ENCODE measurements around the gene CCSER1. TPM values are rescaled to one million over a fixed set of nuclear protein-coding genes. Genes with fewer than 3 reads are reported as not detected.

Gene CCSER1
- polyA plus RNA-seq, 3 donors, result 0.09 to 0.75 (median 0.13) TPM

DNA sequence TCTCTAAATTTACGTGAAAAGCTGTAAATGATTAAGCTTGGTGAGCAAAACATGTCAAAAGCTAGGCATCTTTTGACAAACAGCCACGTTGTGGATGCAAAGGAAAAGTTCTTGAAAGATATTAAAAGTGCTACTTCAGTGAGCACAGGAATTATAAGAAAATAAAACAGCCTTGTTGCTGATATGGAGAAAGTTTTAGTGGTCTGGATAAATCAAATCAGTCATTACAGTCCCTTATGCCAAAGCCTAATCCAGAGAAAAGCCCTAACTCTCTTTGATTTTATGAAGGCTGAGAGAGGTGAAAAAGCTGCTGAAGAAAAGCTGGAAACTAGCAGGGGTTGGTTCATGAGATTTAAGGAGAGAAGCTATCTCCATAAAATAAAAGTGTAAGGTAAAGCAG lies 487.2 kb downstream of the CCSER1 start:
- Histone ChIP-seq H3K9ac (ENCODE audit: insufficient read depth, low read length, poor library complexity, severe bottlenecking) (no peak overlapping the region), H3K4me1 (ENCODE audit: control insufficient read depth in 1 of 2, insufficient read depth in 2 of 2, low read length in 2 of 2) (no peaks in the 10 kb centered on the region), H3K9me3 (replicated peaks in 1 of 2; ENCODE audit: control insufficient read depth in 1 of 2, insufficient read depth in 1 of 2, low read length in 2 of 2) (no peaks in the 10 kb centered on the region), H4K20me1 (ENCODE audit: insufficient read depth, low read length) (no peaks in the 10 kb centered on the region), H3K27me3 (ENCODE audit: control insufficient read depth in 2 of 2, insufficient read depth in 2 of 2, low read length in 2 of 2) (no peaks in the 10 kb centered on the region), H3K4me2 (replicated peaks; ENCODE audit: extremely low read depth, low read length, poor library complexity, severe bottlenecking) (no peak overlapping the region), H3K79me2 (ENCODE audit: insufficient read depth, low read length) (no peaks in the 10 kb centered on the region), H3K27ac (ENCODE audit: low read depth in 1 of 2, low read length in 2 of 2) (no peak overlapping the region), H2AFZ (ENCODE audit: insufficient read depth, low read depth, low read length, poor library complexity, severe bottlenecking) (no peak overlapping the region), H3K4me3 (replicated peaks in 1 of 3; ENCODE audit: low read depth in 2 of 3, low read length in 3 of 3) (no peak overlapping the region), H3K36me3 (replicated peaks in 1 of 2; ENCODE audit: control insufficient read depth in 1 of 2, insufficient read depth in 2 of 2, low read length in 2 of 2) (no peaks in the 10 kb centered on the region)
- intact Hi-C loops (cut with micrococcal nuclease), result no loop called here
- no peak for DNase-seq
- H3K4me3 Mint-ChIP-seq, result no peak overlapping the region
- H3K27ac Mint-ChIP-seq, result no peak overlapping the region
- no peaks in the 10 kb centered on the region for H3K36me3 Mint-ChIP-seq
- WGBS (ENCODE audit: insufficient coverage), result 80% methylated on average over 1 of the region's 2 CpGs
- peaks cover 0 to 8% (median 2%) of the 10 kb centered on the region in 7 donors for H3K9me3 Mint-ChIP-seq
- TF ChIP-seq, protein P1, sequence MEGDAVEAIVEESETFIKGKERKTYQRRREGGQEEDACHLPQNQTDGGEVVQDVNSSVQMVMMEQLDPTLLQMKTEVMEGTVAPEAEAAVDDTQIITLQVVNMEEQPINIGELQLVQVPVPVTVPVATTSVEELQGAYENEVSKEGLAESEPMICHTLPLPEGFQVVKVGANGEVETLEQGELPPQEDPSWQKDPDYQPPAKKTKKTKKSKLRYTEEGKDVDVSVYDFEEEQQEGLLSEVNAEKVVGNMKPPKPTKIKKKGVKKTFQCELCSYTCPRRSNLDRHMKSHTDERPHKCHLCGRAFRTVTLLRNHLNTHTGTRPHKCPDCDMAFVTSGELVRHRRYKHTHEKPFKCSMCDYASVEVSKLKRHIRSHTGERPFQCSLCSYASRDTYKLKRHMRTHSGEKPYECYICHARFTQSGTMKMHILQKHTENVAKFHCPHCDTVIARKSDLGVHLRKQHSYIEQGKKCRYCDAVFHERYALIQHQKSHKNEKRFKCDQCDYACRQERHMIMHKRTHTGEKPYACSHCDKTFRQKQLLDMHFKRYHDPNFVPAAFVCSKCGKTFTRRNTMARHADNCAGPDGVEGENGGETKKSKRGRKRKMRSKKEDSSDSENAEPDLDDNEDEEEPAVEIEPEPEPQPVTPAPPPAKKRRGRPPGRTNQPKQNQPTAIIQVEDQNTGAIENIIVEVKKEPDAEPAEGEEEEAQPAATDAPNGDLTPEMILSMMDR (IDR thresholded peaks at IDR 0.05), result no peak
- H3K27me3 Mint-ChIP-seq (ENCODE audit: low read depth in 3 of 3), result peaks cover 0 to 2% (median 0%) of the 10 kb centered on the region in 3 donors
- H3K4me1 Mint-ChIP-seq, result no peaks in the 10 kb centered on the region

DNA sequence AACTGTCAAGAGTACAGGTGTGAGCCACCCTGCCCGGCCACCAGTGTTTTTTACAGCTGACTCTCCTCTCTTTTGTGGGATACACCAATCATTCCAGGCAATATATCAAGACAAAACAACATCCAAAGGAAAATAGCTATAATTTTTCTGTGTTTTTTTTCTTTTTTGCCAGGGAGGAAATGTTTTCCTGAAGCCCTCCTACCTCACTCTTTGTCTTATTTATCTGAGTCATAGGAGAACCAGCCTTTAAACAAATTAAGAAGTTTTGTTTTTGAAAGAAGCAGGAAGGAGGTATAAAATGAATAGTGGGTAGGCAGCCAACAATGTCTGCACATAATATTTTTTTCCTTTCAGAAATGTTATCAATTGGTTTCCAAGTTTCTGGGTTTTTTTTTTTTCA lies 493.9 kb downstream of the CCSER1 start:
- no peak overlapping the region for H3K4me3 Mint-ChIP-seq
- intact Hi-C loops (cut with micrococcal nuclease), result no loop called here
- Histone ChIP-seq H3K4me3 (replicated peaks in 1 of 3; ENCODE audit: low read depth in 2 of 3, low read length in 3 of 3) (no peak overlapping the region), H3K36me3 (replicated peaks in 1 of 2; ENCODE audit: control insufficient read depth in 1 of 2, insufficient read depth in 2 of 2, low read length in 2 of 2) (no peaks in the 10 kb centered on the region), H3K79me2 (ENCODE audit: insufficient read depth, low read length) (no peaks in the 10 kb centered on the region), H3K4me2 (replicated peaks; ENCODE audit: extremely low read depth, low read length, poor library complexity, severe bottlenecking) (no peak overlapping the region), H3K9me3 (replicated peaks in 1 of 2; ENCODE audit: control insufficient read depth in 1 of 2, insufficient read depth in 1 of 2, low read length in 2 of 2) (peaks cover 0 to 4% of the 10 kb centered on the region in 2 donors), H3K27me3 (ENCODE audit: control insufficient read depth in 2 of 2, insufficient read depth in 2 of 2, low read length in 2 of 2) (no peaks in the 10 kb centered on the region), H3K9ac (ENCODE audit: insufficient read depth, low read length, poor library complexity, severe bottlenecking) (no peak overlapping the region), H2AFZ (ENCODE audit: insufficient read depth, low read depth, low read length, poor library complexity, severe bottlenecking) (no peak overlapping the region), H3K4me1 (ENCODE audit: control insufficient read depth in 1 of 2, insufficient read depth in 2 of 2, low read length in 2 of 2) (no peaks in the 10 kb centered on the region), H3K27ac (ENCODE audit: low read depth in 1 of 2, low read length in 2 of 2) (no peak overlapping the region), H4K20me1 (ENCODE audit: insufficient read depth, low read length) (no peaks in the 10 kb centered on the region)
- H3K4me1 Mint-ChIP-seq, result no peaks in the 10 kb centered on the region
- DNase-seq, result no peak
- H3K9me3 Mint-ChIP-seq, result peaks cover 0 to 6% (median 4%) of the 10 kb centered on the region in 7 donors
- no CpG with 5 or more reads among the region's 1 CpG for WGBS (ENCODE audit: insufficient coverage)
- no peak overlapping the region for H3K27ac Mint-ChIP-seq
- H3K36me3 Mint-ChIP-seq, result no peaks in the 10 kb centered on the region
- TF ChIP-seq, protein P1 (IDR thresholded peaks at IDR 0.05), result no peak
- H3K27me3 Mint-ChIP-seq (ENCODE audit: low read depth in 3 of 3), result peaks cover 0 to 2% (median 0%) of the 10 kb centered on the region in 3 donors

Measured in CD14-positive monocyte (primary cell).